ENCODE results near the gene MYO9A.

Gene MYO9A

DNA sequence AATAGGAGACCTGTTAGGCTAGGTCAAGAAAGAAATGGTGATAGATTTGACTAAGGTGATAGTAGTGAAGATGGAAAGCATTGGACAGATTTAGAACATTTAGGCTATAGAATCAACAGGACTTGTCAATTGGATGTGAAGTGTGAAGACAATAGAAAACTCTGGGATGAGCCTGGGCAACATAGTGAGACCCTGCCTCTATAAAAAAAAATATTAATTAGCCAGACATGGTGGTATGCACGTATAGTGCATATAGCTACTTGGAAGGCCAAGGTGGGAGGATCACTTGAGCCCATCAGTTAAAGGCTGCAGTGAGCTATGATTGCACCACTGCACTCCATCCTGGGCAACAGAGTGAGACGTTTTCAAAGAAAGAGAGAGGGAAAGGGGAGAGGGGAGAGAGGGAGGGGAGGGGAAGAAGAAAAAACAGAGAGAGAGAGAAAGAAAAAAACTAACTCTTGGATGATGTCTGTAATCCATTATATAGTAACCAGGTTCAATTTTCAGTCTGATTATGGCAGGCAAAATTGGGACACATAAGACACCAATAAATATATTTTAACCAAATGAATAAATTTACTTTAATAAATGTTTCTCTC is 9.9 kb upstream of the MYO9A start:
- TF ChIP-seq, protein P1, sequence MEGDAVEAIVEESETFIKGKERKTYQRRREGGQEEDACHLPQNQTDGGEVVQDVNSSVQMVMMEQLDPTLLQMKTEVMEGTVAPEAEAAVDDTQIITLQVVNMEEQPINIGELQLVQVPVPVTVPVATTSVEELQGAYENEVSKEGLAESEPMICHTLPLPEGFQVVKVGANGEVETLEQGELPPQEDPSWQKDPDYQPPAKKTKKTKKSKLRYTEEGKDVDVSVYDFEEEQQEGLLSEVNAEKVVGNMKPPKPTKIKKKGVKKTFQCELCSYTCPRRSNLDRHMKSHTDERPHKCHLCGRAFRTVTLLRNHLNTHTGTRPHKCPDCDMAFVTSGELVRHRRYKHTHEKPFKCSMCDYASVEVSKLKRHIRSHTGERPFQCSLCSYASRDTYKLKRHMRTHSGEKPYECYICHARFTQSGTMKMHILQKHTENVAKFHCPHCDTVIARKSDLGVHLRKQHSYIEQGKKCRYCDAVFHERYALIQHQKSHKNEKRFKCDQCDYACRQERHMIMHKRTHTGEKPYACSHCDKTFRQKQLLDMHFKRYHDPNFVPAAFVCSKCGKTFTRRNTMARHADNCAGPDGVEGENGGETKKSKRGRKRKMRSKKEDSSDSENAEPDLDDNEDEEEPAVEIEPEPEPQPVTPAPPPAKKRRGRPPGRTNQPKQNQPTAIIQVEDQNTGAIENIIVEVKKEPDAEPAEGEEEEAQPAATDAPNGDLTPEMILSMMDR (IDR thresholded peaks at IDR 0.05; ENCODE audit: control insufficient read depth, extremely low read depth, insufficient read depth) = no peak
- H3K4me3 ChIP-seq (ENCODE audit: low read depth, low read length) = no peak overlapping the region
- DNase-seq (ENCODE audit: low read depth) = no peak

GRCh38 chr15:72124218-72124617 is 6.3 kb upstream of the MYO9A start:
- TF ChIP-seq, protein P1 (IDR thresholded peaks at IDR 0.05; ENCODE audit: control insufficient read depth, extremely low read depth, insufficient read depth) = no peak
- no peak for DNase-seq (ENCODE audit: low read depth)
- no peak overlapping the region for H3K4me3 ChIP-seq (ENCODE audit: low read depth, low read length)

DNA sequence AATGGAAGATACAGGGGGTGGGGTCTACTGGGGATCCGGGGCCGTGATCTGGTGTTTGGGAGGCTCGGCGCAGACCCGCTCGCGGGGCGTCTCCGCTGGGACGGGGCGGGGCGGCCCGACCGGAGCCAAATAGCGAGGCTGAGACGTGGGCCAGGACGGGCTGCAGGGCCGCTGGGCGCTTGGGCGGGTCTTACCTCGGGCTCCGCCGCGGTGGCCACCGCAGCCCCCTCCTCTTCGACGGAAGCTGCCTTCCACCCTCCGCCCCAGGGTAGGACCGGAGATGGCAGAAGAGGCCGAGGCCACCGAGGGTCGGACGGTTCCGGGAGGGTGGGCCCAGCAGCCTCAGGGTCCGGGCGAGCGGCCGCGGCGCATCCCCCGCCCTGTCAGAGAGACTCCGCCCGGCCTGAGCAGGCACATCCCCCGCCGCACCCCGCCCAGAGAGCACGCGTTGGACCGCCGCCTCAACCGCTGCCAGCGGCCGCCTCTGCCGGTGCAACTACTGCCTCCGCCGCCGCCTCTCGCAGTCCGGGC is 399 bp downstream of the MYO9A start:
- TF ChIP-seq, protein P1 (IDR thresholded peaks at IDR 0.05; ENCODE audit: control insufficient read depth, extremely low read depth, insufficient read depth) = no peak
- peak overlapping the region; percentile 68 for H3K4me3 ChIP-seq (ENCODE audit: low read depth, low read length)
- DNase-seq (ENCODE audit: low read depth) = no peak

GRCh38 chr15:72116731-72117485 is 1.0 kb downstream of the MYO9A start:
- no peak for DNase-seq (ENCODE audit: low read depth)
- TF ChIP-seq, protein P1 (IDR thresholded peaks at IDR 0.05; ENCODE audit: control insufficient read depth, extremely low read depth, insufficient read depth) = no peak

DNA sequence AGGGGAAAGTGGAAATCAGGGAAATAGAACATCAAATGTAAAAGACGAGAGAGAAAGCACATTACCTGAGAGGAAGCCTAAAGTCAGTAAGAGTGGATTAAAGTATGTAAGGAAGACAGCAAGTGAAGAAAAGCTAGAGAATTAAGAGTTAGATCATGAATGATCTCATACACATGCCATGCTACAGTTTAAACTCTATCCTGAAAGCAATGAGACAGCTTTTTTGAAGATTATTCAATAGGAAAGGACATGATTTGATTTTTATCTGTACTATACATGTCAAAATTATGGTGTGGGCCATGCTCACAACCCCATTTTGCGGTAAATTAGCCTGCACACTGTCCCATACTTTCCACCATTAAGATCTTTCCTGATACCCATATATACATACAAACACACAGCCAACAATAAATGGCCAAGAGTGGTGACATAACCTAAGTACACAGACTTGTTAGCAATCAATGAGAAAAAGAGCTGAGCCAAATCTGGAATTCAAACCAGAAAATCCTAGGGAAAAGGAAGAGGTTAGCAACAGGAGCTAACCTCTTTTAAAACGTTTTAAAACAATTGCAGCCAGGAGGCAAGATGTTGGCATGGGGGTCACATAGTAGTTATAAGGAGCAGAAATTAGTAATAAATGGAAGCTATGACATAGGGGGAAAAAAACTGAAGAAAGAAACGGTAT is 4.5 kb downstream of the MYO9A start:
- no peak overlapping the region for H3K4me3 ChIP-seq (ENCODE audit: low read depth, low read length)
- TF ChIP-seq, protein P1 (IDR thresholded peaks at IDR 0.05; ENCODE audit: control insufficient read depth, extremely low read depth, insufficient read depth) = no peak
- no peak for DNase-seq (ENCODE audit: low read depth)

More at GRCh38 chr15:72116731-72117485, 1.0 kb downstream of the MYO9A start:
- H3K4me3 ChIP-seq (ENCODE audit: low read depth, low read length) = peak overlapping the region; percentile 68

GRCh38 chr15:72112805-72113204 is 5.1 kb downstream of the MYO9A start:
- no peak overlapping the region for H3K4me3 ChIP-seq (ENCODE audit: low read depth, low read length)
- no peak for DNase-seq (ENCODE audit: low read depth)
- TF ChIP-seq, protein P1 (IDR thresholded peaks at IDR 0.05; ENCODE audit: control insufficient read depth, extremely low read depth, insufficient read depth) = no peak
